Stimulated activated CD4-positive, alpha-beta T cell treated with anti-CD3 and anti-CD28 coated beads, Interleukin-15, amount 100 ng/mL, for 48 hours (primary cell): Measurements from ENCODE around the gene MSANTD2.
A peak's percentile ranks its signal among the peaks of the same experiment; 100 is the strongest.

Source experiments
- DNase-seq, 2 donors: peaks; one replicate each; pipeline ENCODE4 v3.0.0-alpha.2; 2020; ENCODE audit warnings: low read depth in 2 of 2

MSANTD2 gene

GRCh38 chr11:124821995-124822730, 22.0 kb upstream of the MSANTD2 start:
- DNase-seq = no peak

- no peak for DNase-seq
Observed at GRCh38 chr11:124817036-124817435, 16.8 kb upstream of the MSANTD2 start.

GRCh38 chr11:124814739-124815138, 14.5 kb upstream of the MSANTD2 start:
- DNase-seq = no peak

- no peak for DNase-seq
Observed at GRCh38 chr11:124812876-124813275, 12.7 kb upstream of the MSANTD2 start.

GRCh38 chr11:124811399-124812125, 11.4 kb upstream of the MSANTD2 start:
- DNase-seq = no peak

- no peak for DNase-seq
Observed at GRCh38 chr11:124807660-124808270, 7.6 kb upstream of the MSANTD2 start.

- no peak for DNase-seq
Observed at GRCh38 chr11:124807201-124807600, 7.0 kb upstream of the MSANTD2 start.

- no peak for DNase-seq
Observed at GRCh38 chr11:124804884-124805283, 4.7 kb upstream of the MSANTD2 start.

GRCh38 chr11:124801636-124802312, 1.6 kb upstream of the MSANTD2 start:
- no peak for DNase-seq

- DNase-seq = no peak
Observed at GRCh38 chr11:124801014-124801413, 808 bp upstream of the MSANTD2 start.

- peak in 1 of 2 donors; percentile 12 for DNase-seq
Observed at GRCh38 chr11:124799348-124800225, 619 bp downstream of the MSANTD2 start.

GRCh38 chr11:124798991-124799347, 1.2 kb downstream of the MSANTD2 start:
- DNase-seq = no peak

- DNase-seq = no peak
Observed at GRCh38 chr11:124796312-124796711, 3.9 kb downstream of the MSANTD2 start.

GRCh38 chr11:124793466-124794278, 6.5 kb downstream of the MSANTD2 start:
- no peak for DNase-seq

GRCh38 chr11:124791626-124792341, 8.4 kb downstream of the MSANTD2 start:
- DNase-seq = no peak

- DNase-seq = no peak
Observed at GRCh38 chr11:124788521-124788920, 11.7 kb downstream of the MSANTD2 start.

GRCh38 chr11:124784051-124784450, 16.2 kb downstream of the MSANTD2 start:
- DNase-seq = no peak

- DNase-seq = no peak
Observed at GRCh38 chr11:124783002-124783401, 17.2 kb downstream of the MSANTD2 start.

GRCh38 chr11:124779568-124779967, 20.6 kb downstream of the MSANTD2 start:
- DNase-seq = no peak

GRCh38 chr11:124778281-124778680, 21.9 kb downstream of the MSANTD2 start:
- no peak for DNase-seq
